ENCODE results near the gene VMAC.

The VMAC gene

GRCh38 chr19:5895409-5895808 is 9.3 kb upstream of the VMAC start:
- Histone ChIP-seq H3K36me3 (ENCODE audit: control insufficient read depth, insufficient read depth, low read length) (peaks cover 9% of the 10 kb centered on the region), H3K4me3 (replicated peaks; ENCODE audit: low read depth, low read length) (no peak overlapping the region), H3K27me3 (replicated peaks; ENCODE audit: control insufficient read depth, insufficient read depth, low read length) (no peaks in the 10 kb centered on the region)
- TF ChIP-seq CTCF (IDR thresholded peaks at IDR 0.05; ENCODE audit: insufficient read depth, low read length, poor library complexity, severe bottlenecking) = no peak
- no peak for DNase-seq (ENCODE audit: extremely low read depth, insufficient read length)

GRCh38 chr19:5895890-5896289 is 8.8 kb upstream of the VMAC start:
- peaks cover 10% of the 10 kb centered on the region for H3K36me3 ChIP-seq (ENCODE audit: control insufficient read depth, insufficient read depth, low read length)
- no peak for TF ChIP-seq CTCF (IDR thresholded peaks at IDR 0.05; ENCODE audit: insufficient read depth, low read length, poor library complexity, severe bottlenecking)
- H3K27me3 ChIP-seq (replicated peaks; ENCODE audit: control insufficient read depth, insufficient read depth, low read length) = no peaks in the 10 kb centered on the region
- no peak for DNase-seq (ENCODE audit: extremely low read depth, insufficient read length)
- H3K4me3 ChIP-seq (replicated peaks; ENCODE audit: low read depth, low read length) = no peak overlapping the region

GRCh38 chr19:5896365-5897076 is 8.2 kb upstream of the VMAC start:
- H3K27me3 ChIP-seq (replicated peaks; ENCODE audit: control insufficient read depth, insufficient read depth, low read length) = no peaks in the 10 kb centered on the region
- no peak for DNase-seq (ENCODE audit: extremely low read depth, insufficient read length)
- H3K4me3 ChIP-seq (replicated peaks; ENCODE audit: low read depth, low read length) = no peak overlapping the region
- peaks cover 13% of the 10 kb centered on the region for H3K36me3 ChIP-seq (ENCODE audit: control insufficient read depth, insufficient read depth, low read length)
- no peak for TF ChIP-seq CTCF (IDR thresholded peaks at IDR 0.05; ENCODE audit: insufficient read depth, low read length, poor library complexity, severe bottlenecking)

- no peaks in the 10 kb centered on the region for H3K27me3 ChIP-seq (replicated peaks; ENCODE audit: control insufficient read depth, insufficient read depth, low read length)
- no peak for DNase-seq (ENCODE audit: extremely low read depth, insufficient read length)
- H3K4me3 ChIP-seq (replicated peaks; ENCODE audit: low read depth, low read length) = no peak overlapping the region
- TF ChIP-seq CTCF (IDR thresholded peaks at IDR 0.05; ENCODE audit: insufficient read depth, low read length, poor library complexity, severe bottlenecking) = peak; percentile 4
- peaks cover 13% of the 10 kb centered on the region for H3K36me3 ChIP-seq (ENCODE audit: control insufficient read depth, insufficient read depth, low read length)
These were observed 7.3 kb upstream of the VMAC start for GRCh38 chr19:5897189-5897969.

GRCh38 chr19:5899728-5900526 is 4.7 kb upstream of the VMAC start:
- Histone ChIP-seq H3K4me3 (replicated peaks; ENCODE audit: low read depth, low read length) (no peak overlapping the region), H3K27me3 (replicated peaks; ENCODE audit: control insufficient read depth, insufficient read depth, low read length) (no peaks in the 10 kb centered on the region), H3K36me3 (ENCODE audit: control insufficient read depth, insufficient read depth, low read length) (peaks cover 13% of the 10 kb centered on the region)
- DNase-seq (ENCODE audit: extremely low read depth, insufficient read length) = no peak
- TF ChIP-seq CTCF (IDR thresholded peaks at IDR 0.05; ENCODE audit: insufficient read depth, low read length, poor library complexity, severe bottlenecking) = no peak
